Neural cell (in vitro differentiated cells): ENCODE data around the gene SLC2A2. TPM values are rescaled to one million over a fixed set of nuclear protein-coding genes. Genes with fewer than 3 reads are reported as not detected.

Experiments
- H2AFZ ChIP-seq: fragments of 200-600, 300-800 bp; sonication (generic), shearing (Covaris generic); 2 replicates; pipeline ENCODE4 v1.6.0; 2014; ENCODE audit warnings: low read depth, mild to moderate bottlenecking, antibody characterized with exemption, low read length, moderate library complexity
- H3F3A ChIP-seq: fragments of 200-600 bp; shearing (Covaris generic); 2 replicates; pipeline ENCODE4 v1.6.1; 2016; ENCODE audit warnings: mild to moderate bottlenecking, moderate library complexity, mixed read lengths, antibody characterized with exemption, low read length; ENCODE audit not compliant: insufficient read depth, poor library complexity, severe bottlenecking
- H3K27ac ChIP-seq: fragments of 200-600, 300-800 bp; sonication (generic), shearing (Covaris generic); 2 replicates; pipeline ENCODE4 v1.5.1; 2014; ENCODE audit warnings: mild to moderate bottlenecking, low read length, moderate library complexity
- H3K27me3 ChIP-seq: fragments of 300-800, 200-600 bp; sonication (generic), shearing (Covaris generic); 2 replicates; pipeline ENCODE4 v1.6.0; 2014; ENCODE audit warnings: mild to moderate bottlenecking, low read depth, low read length, moderate library complexity; ENCODE audit not compliant: insufficient read depth
- H3K36me3 ChIP-seq: fragments of 300-800, 200-600 bp; sonication (generic), shearing (Covaris generic); 2 replicates; pipeline ENCODE4 v1.5.1; 2014; ENCODE audit warnings: mild to moderate bottlenecking, antibody characterized with exemption, low read length, moderate library complexity; ENCODE audit not compliant: insufficient read depth
- H3K4me2 ChIP-seq: fragments of 300-800, 200-600 bp; sonication (generic), shearing (Covaris generic); 2 replicates; pipeline ENCODE4 v1.6.0; 2014; ENCODE audit warnings: mild to moderate bottlenecking, low read length
- H3K4me3 ChIP-seq: fragments of 300-800, 200-600 bp; sonication (generic), shearing (Covaris generic); 2 replicates; pipeline ENCODE4 v1.5.1; 2014; ENCODE audit warnings: mild to moderate bottlenecking, low read length, moderate library complexity
- H3K79me2 ChIP-seq: fragments of 200-600 bp; shearing (Covaris generic); replicated peaks from 2 replicates; pipeline ENCODE4 v1.6.0; 2014; ENCODE audit warnings: mild to moderate bottlenecking, low read length, moderate library complexity; ENCODE audit not compliant: insufficient read depth
- H3K9ac ChIP-seq: fragments of 300-800, 200-600 bp; sonication (generic), shearing (Covaris generic); 2 replicates; pipeline ENCODE4 v1.6.1; 2016; ENCODE audit warnings: mild to moderate bottlenecking, low read length, mixed read lengths
- H3K9me2 ChIP-seq: fragments of 200-600 bp; shearing (Covaris generic); 2 replicates; pipeline ENCODE4 v1.6.1; 2016; ENCODE audit warnings: mild to moderate bottlenecking, low read length, mixed read lengths; ENCODE audit not compliant: insufficient read depth
- H3K9me3 ChIP-seq: fragments of 200-600, 300-800 bp; sonication (generic), shearing (Covaris generic); 2 replicates; pipeline ENCODE4 v1.6.1; 2016; ENCODE audit warnings: mild to moderate bottlenecking, mixed run types, low read length, moderate library complexity, mixed read lengths
- H4K20me1 ChIP-seq: fragments of 200-600 bp; shearing (Covaris generic); 2 replicates; pipeline ENCODE4 v1.6.1; 2016; ENCODE audit warnings: mild to moderate bottlenecking, mixed run types; ENCODE audit not compliant: insufficient read depth
- EP300 ChIP-seq: fragments of 450-650 bp; conservative IDR thresholded peaks from 2 replicates; pipeline ENCODE4 v1.6.1; 2014; ENCODE audit warnings: antibody characterized with exemption, mild to moderate bottlenecking, moderate library complexity; ENCODE audit not compliant: poor library complexity, severe bottlenecking
- EZH2 ChIP-seq: fragments of 200-600, 300-800 bp; shearing (Covaris generic), sonication (generic); IDR thresholded peaks from 2 replicates; pipeline ENCODE4 v1.6.1; 2014; ENCODE audit warnings: antibody characterized with exemption, low read length, borderline replicate concordance, mild to moderate bottlenecking; ENCODE audit not compliant: insufficient read depth, poor library complexity, severe bottlenecking
- MXI1 ChIP-seq: fragments of 450-650 bp; conservative IDR thresholded peaks from 2 replicates; pipeline ENCODE4 v1.6.1; 2014; ENCODE audit warnings: antibody characterized with exemption, mild to moderate bottlenecking; ENCODE audit not compliant: poor library complexity, severe bottlenecking
- POLR2AphosphoS5 ChIP-seq: IDR thresholded peaks from 2 replicates; pipeline ENCODE4 v1.6.1; 2012
- RAD21 ChIP-seq: fragments of 450-650 bp; conservative IDR thresholded peaks from 2 replicates; pipeline ENCODE4 v1.6.1; 2014; ENCODE audit warnings: antibody characterized with exemption, mild to moderate bottlenecking, moderate library complexity
- SMC3 ChIP-seq: fragments of 450-650 bp; conservative IDR thresholded peaks from 2 replicates; pipeline ENCODE4 v1.6.1; 2014; ENCODE audit warnings: antibody characterized with exemption, mild to moderate bottlenecking, moderate library complexity; ENCODE audit not compliant: poor library complexity
- TAF1 ChIP-seq: IDR thresholded peaks from 2 replicates; pipeline ENCODE4 v1.6.1; 2012; ENCODE audit warnings: low read depth
- polyA plus RNA-seq: library from polyadenylated mRNA; depleted of rRNA; stranded (reverse); fragments of >200 nt; gene quantifications from 2 replicates; pipeline ENCODE4 v1.2.3, GENCODE V29; 2014
- TF ChIP-seq, protein P1 (sequence below): IDR thresholded peaks from 2 replicates; pipeline ENCODE4 v1.6.1; 2012; ENCODE audit warnings: borderline replicate concordance
- TF ChIP-seq, protein P2 (sequence below): fragments of 450-650 bp; IDR thresholded peaks from 2 replicates; pipeline ENCODE4 v1.5.1; 2014; ENCODE audit warnings: antibody characterized with exemption, mild to moderate bottlenecking, moderate library complexity; ENCODE audit not compliant: poor library complexity, severe bottlenecking

Gene SLC2A2
- polyA plus RNA-seq, 1 donor from 2014 or later, result not detected

DNA sequence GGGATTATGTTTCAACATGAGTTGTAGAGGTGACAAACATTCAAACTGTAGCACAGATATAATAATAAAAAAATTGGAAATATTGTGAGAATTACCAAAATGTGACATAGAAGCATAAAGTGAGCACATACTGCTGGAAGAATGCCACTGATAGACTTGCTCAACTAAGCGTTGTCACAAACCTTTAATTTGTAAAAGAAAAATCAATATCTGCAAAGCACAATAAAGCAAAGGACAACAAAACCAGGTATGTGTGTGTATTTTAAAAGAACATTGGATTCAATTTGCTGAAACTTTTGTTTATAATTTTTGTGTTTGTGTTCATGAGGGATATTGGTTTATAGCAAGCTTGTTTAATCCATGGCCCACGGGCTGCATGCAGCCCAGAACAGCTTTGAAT lies 77.3 kb downstream of the SLC2A2 start:
- no peaks in the 10 kb centered on the region for H4K20me1 ChIP-seq
- no peak overlapping the region for H3K9ac ChIP-seq
- H3K36me3 ChIP-seq, result no peaks in the 10 kb centered on the region
- H3K27ac ChIP-seq, result no peak overlapping the region
- H3K4me2 ChIP-seq, result no peak overlapping the region
- H2AFZ ChIP-seq, result no peak overlapping the region
- H3K9me2 ChIP-seq, result no peaks in the 10 kb centered on the region
- H3K4me3 ChIP-seq, result no peak overlapping the region
- H3F3A ChIP-seq, result no peaks in the 10 kb centered on the region
- H3K9me3 ChIP-seq, result no peaks in the 10 kb centered on the region
- no peaks in the 10 kb centered on the region for H3K79me2 ChIP-seq
- TF ChIP-seq MXI1 (no peak), TAF1 (no peak), SMC3 (no peak), EZH2 (no peak), RAD21 (no peak), POLR2AphosphoS5 (no peak), EP300 (no peak)
- TF ChIP-seq, protein P1, sequence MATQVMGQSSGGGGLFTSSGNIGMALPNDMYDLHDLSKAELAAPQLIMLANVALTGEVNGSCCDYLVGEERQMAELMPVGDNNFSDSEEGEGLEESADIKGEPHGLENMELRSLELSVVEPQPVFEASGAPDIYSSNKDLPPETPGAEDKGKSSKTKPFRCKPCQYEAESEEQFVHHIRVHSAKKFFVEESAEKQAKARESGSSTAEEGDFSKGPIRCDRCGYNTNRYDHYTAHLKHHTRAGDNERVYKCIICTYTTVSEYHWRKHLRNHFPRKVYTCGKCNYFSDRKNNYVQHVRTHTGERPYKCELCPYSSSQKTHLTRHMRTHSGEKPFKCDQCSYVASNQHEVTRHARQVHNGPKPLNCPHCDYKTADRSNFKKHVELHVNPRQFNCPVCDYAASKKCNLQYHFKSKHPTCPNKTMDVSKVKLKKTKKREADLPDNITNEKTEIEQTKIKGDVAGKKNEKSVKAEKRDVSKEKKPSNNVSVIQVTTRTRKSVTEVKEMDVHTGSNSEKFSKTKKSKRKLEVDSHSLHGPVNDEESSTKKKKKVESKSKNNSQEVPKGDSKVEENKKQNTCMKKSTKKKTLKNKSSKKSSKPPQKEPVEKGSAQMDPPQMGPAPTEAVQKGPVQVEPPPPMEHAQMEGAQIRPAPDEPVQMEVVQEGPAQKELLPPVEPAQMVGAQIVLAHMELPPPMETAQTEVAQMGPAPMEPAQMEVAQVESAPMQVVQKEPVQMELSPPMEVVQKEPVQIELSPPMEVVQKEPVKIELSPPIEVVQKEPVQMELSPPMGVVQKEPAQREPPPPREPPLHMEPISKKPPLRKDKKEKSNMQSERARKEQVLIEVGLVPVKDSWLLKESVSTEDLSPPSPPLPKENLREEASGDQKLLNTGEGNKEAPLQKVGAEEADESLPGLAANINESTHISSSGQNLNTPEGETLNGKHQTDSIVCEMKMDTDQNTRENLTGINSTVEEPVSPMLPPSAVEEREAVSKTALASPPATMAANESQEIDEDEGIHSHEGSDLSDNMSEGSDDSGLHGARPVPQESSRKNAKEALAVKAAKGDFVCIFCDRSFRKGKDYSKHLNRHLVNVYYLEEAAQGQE, result no peak
- TF ChIP-seq, protein P2, sequence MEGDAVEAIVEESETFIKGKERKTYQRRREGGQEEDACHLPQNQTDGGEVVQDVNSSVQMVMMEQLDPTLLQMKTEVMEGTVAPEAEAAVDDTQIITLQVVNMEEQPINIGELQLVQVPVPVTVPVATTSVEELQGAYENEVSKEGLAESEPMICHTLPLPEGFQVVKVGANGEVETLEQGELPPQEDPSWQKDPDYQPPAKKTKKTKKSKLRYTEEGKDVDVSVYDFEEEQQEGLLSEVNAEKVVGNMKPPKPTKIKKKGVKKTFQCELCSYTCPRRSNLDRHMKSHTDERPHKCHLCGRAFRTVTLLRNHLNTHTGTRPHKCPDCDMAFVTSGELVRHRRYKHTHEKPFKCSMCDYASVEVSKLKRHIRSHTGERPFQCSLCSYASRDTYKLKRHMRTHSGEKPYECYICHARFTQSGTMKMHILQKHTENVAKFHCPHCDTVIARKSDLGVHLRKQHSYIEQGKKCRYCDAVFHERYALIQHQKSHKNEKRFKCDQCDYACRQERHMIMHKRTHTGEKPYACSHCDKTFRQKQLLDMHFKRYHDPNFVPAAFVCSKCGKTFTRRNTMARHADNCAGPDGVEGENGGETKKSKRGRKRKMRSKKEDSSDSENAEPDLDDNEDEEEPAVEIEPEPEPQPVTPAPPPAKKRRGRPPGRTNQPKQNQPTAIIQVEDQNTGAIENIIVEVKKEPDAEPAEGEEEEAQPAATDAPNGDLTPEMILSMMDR, result no peak
- no peaks in the 10 kb centered on the region for H3K27me3 ChIP-seq

DNA sequence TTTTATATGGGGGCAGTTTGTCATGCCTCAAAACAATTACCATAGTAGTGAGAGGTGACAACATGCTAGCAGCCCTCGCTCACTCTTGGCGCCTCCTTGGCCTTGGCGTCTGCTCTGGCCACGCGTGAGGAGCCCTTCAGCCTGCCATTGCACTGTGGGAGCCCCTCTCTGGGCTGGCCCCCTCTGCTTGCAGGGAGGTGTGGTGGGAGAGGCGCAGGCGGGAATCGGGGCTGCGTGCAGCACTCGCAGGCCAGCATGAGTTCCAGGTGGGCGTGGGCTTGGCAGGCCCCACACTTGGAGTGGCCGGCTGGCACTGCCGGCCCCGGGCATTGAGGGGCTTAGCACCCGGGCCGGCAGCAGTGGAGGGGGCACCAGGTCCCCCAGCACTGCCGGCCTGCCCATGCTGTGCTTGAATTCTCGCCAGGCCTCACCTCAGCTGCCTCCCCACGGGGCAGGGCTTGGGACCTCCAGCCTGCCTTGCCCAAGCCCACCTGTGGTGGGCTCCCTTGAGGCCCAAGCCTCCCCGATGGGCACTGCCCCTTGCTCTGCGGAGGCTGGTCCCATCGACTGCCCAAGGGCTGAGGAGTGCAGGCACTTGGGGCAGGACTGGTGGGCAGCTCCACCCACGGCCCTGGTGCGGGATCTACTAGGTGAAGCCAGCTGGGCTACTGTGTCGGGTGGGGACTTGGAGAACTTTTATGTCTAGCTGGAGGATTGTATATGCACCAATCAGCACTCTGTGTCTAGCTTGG lies 79.3 kb downstream of the SLC2A2 start:
- no peak overlapping the region for H3K4me2 ChIP-seq
- no peaks in the 10 kb centered on the region for H4K20me1 ChIP-seq
- no peak overlapping the region for H3K9ac ChIP-seq
- no peaks in the 10 kb centered on the region for H3K9me2 ChIP-seq
- H2AFZ ChIP-seq, result no peak overlapping the region
- TF ChIP-seq, protein P1, result no peak
- TF ChIP-seq TAF1 (no peak), EP300 (no peak), SMC3 (no peak), RAD21 (no peak), EZH2 (no peak), POLR2AphosphoS5 (no peak), MXI1 (no peak)
- TF ChIP-seq, protein P2, result no peak
- H3K9me3 ChIP-seq, result no peaks in the 10 kb centered on the region
- H3K79me2 ChIP-seq, result no peaks in the 10 kb centered on the region
- H3K27me3 ChIP-seq, result no peaks in the 10 kb centered on the region
- no peaks in the 10 kb centered on the region for H3F3A ChIP-seq
- no peaks in the 10 kb centered on the region for H3K36me3 ChIP-seq
- no peak overlapping the region for H3K27ac ChIP-seq
- H3K4me3 ChIP-seq, result no peak overlapping the region
